ENCODE results near the gene CD82.

The CD82 gene

GRCh38 chr11:44568658-44569473 is 3.4 kb downstream of the CD82 start:
- Histone ChIP-seq H3K9ac (ENCODE audit: low read length) (no peak overlapping the region), H3K4me2 (ENCODE audit: low read depth, low read length, poor library complexity, severe bottlenecking) (no peak overlapping the region), H3K27me3 (ENCODE audit: low read length) (no peaks in the 10 kb centered on the region), H3K4me3 (ENCODE audit: insufficient read depth, low read length, poor library complexity, severe bottlenecking) (no peak overlapping the region), H3K9me2 (replicated peaks; ENCODE audit: insufficient read depth, low read length) (no peaks in the 10 kb centered on the region), H3K79me2 (ENCODE audit: insufficient read depth, low read length) (no peaks in the 10 kb centered on the region), H3K9me3 (ENCODE audit: insufficient read depth, low read length) (no peaks in the 10 kb centered on the region), H3K27ac (ENCODE audit: low read depth, low read length) (no peak overlapping the region), H3K36me3 (ENCODE audit: low read length) (no peaks in the 10 kb centered on the region), H3F3A (ENCODE audit: insufficient read depth) (no peaks in the 10 kb centered on the region), H4K20me1 (ENCODE audit: low read depth, low read length) (no peaks in the 10 kb centered on the region), H2AFZ (ENCODE audit: low read depth, low read length, severe bottlenecking) (no peak overlapping the region)
- TF ChIP-seq EZH2phosphoT487 (conservative IDR thresholded peaks at IDR 0.05; ENCODE audit: low read length) (no peak), CTCF (IDR thresholded peaks at IDR 0.05; ENCODE audit: insufficient read depth, low read length, poor library complexity, severe bottlenecking) (no peak)

GRCh38 chr11:44570411-44571155 is 5.1 kb downstream of the CD82 start:
- Histone ChIP-seq H3K27me3 (ENCODE audit: low read length) (no peaks in the 10 kb centered on the region), H3K9ac (ENCODE audit: low read length) (no peak overlapping the region), H3K4me3 (ENCODE audit: insufficient read depth, low read length, poor library complexity, severe bottlenecking) (no peak overlapping the region), H3K9me2 (replicated peaks; ENCODE audit: insufficient read depth, low read length) (no peaks in the 10 kb centered on the region), H3K36me3 (ENCODE audit: low read length) (no peaks in the 10 kb centered on the region), H3K79me2 (ENCODE audit: insufficient read depth, low read length) (no peaks in the 10 kb centered on the region), H4K20me1 (ENCODE audit: low read depth, low read length) (no peaks in the 10 kb centered on the region), H3K9me3 (ENCODE audit: insufficient read depth, low read length) (no peaks in the 10 kb centered on the region), H3K4me2 (ENCODE audit: low read depth, low read length, poor library complexity, severe bottlenecking) (no peak overlapping the region), H3K27ac (ENCODE audit: low read depth, low read length) (no peak overlapping the region), H3F3A (ENCODE audit: insufficient read depth) (no peaks in the 10 kb centered on the region), H2AFZ (ENCODE audit: low read depth, low read length, severe bottlenecking) (no peak overlapping the region)
- TF ChIP-seq CTCF (IDR thresholded peaks at IDR 0.05; ENCODE audit: insufficient read depth, low read length, poor library complexity, severe bottlenecking) (no peak), EZH2phosphoT487 (conservative IDR thresholded peaks at IDR 0.05; ENCODE audit: low read length) (no peak)

GRCh38 chr11:44571871-44572270 is 6.4 kb downstream of the CD82 start:
- no peaks in the 10 kb centered on the region for H4K20me1 ChIP-seq (ENCODE audit: low read depth, low read length)
- no peak overlapping the region for H3K4me3 ChIP-seq (ENCODE audit: insufficient read depth, low read length, poor library complexity, severe bottlenecking)
- H3K9me3 ChIP-seq (ENCODE audit: insufficient read depth, low read length) = no peaks in the 10 kb centered on the region
- no peak overlapping the region for H3K27ac ChIP-seq (ENCODE audit: low read depth, low read length)
- H3K9me2 ChIP-seq (replicated peaks; ENCODE audit: insufficient read depth, low read length) = no peaks in the 10 kb centered on the region
- no peak overlapping the region for H3K4me2 ChIP-seq (ENCODE audit: low read depth, low read length, poor library complexity, severe bottlenecking)
- H3K27me3 ChIP-seq (ENCODE audit: low read length) = no peaks in the 10 kb centered on the region
- no peak overlapping the region for H2AFZ ChIP-seq (ENCODE audit: low read depth, low read length, severe bottlenecking)
- TF ChIP-seq CTCF (IDR thresholded peaks at IDR 0.05; ENCODE audit: insufficient read depth, low read length, poor library complexity, severe bottlenecking) = no peak
- TF ChIP-seq EZH2phosphoT487 (conservative IDR thresholded peaks at IDR 0.05; ENCODE audit: low read length) = no peak
- no peaks in the 10 kb centered on the region for H3F3A ChIP-seq (ENCODE audit: insufficient read depth)
- no peaks in the 10 kb centered on the region for H3K36me3 ChIP-seq (ENCODE audit: low read length)
- H3K9ac ChIP-seq (ENCODE audit: low read length) = no peak overlapping the region
- H3K79me2 ChIP-seq (ENCODE audit: insufficient read depth, low read length) = no peaks in the 10 kb centered on the region

Measured in SU-DHL-6 (cell line).